DMS79 treated with DMSO at 0.1 percent for 48 hours (cell line): ENCODE measurements around the gene PHC1.
"Not testable (repeated sequence)": the region's sequence is repeated elsewhere in the genome, so short reads cannot be mapped to it uniquely, and the experiment has no call there.

Source experiments
- DNase-seq: peaks from one replicate; lab custom pipeline; 2025; lab: John Stamatoyannopoulos, UW

The PHC1 gene

GRCh38 chr12:8914033-8914715 lies at the start of gene PHC1:
PHC1 (plus strand) TSS chr12:8914509; CDS start chr12:8917678, 3,169 bp downstream.
- peak; percentile 83 for DNase-seq

- DNase-seq: no peak
Observed at GRCh38 chr12:8866429-8866828, 47.9 kb upstream of the PHC1 start.

- no peak for DNase-seq
Observed at GRCh38 chr12:8867009-8867408, 47.3 kb upstream of the PHC1 start.

- DNase-seq: no peak
Observed at GRCh38 chr12:8867786-8868185, 46.5 kb upstream of the PHC1 start.

GRCh38 chr12:8870586-8870985 lies 43.7 kb upstream of the PHC1 start:
- DNase-seq: no peak

- DNase-seq: no peak
Observed at GRCh38 chr12:8871068-8871467, 43.2 kb upstream of the PHC1 start.

- no peak for DNase-seq
Observed at GRCh38 chr12:8876887-8877286, 37.4 kb upstream of the PHC1 start.

- DNase-seq: no peak
Observed at GRCh38 chr12:8886502-8887284, 27.6 kb upstream of the PHC1 start.

GRCh38 chr12:8887285-8887715 lies 27.0 kb upstream of the PHC1 start:
- no peak for DNase-seq

- DNase-seq: peak; percentile 16
Observed at GRCh38 chr12:8890313-8891085, 23.8 kb upstream of the PHC1 start.

- DNase-seq: no peak
Observed at GRCh38 chr12:8891976-8892375, 22.3 kb upstream of the PHC1 start.

GRCh38 chr12:8894378-8894777 lies 19.9 kb upstream of the PHC1 start:
- no peak for DNase-seq

- no peak for DNase-seq
Observed at GRCh38 chr12:8894986-8895385, 19.3 kb upstream of the PHC1 start.

GRCh38 chr12:8897081-8897480 lies 17.2 kb upstream of the PHC1 start:
- no peak for DNase-seq

- DNase-seq: no peak
Observed at GRCh38 chr12:8899830-8900229, 14.5 kb upstream of the PHC1 start.

- not testable (repeated sequence) for DNase-seq
Observed at GRCh38 chr12:8902703-8903102, 11.6 kb upstream of the PHC1 start.

GRCh38 chr12:8903646-8904045 lies 10.7 kb upstream of the PHC1 start:
- DNase-seq: no peak

- no peak for DNase-seq
Observed at GRCh38 chr12:8904665-8905064, 9.6 kb upstream of the PHC1 start.

GRCh38 chr12:8905546-8905945 lies 8.8 kb upstream of the PHC1 start:
- DNase-seq: no peak

- no peak for DNase-seq
Observed at GRCh38 chr12:8906266-8907180, 7.8 kb upstream of the PHC1 start.

- DNase-seq: no peak
Observed at GRCh38 chr12:8907513-8907912, 6.8 kb upstream of the PHC1 start.

GRCh38 chr12:8909752-8910151 lies 4.6 kb upstream of the PHC1 start:
- DNase-seq: no peak
